ENCODE data around the gene NOP53. TPM values are rescaled to one million over a fixed set of nuclear protein-coding genes. Genes with fewer than 3 reads are reported as not detected.

Gene NOP53
- total and polyA plus RNA-seq, 8 donors = 297 to 576 (median 392) TPM

DNA sequence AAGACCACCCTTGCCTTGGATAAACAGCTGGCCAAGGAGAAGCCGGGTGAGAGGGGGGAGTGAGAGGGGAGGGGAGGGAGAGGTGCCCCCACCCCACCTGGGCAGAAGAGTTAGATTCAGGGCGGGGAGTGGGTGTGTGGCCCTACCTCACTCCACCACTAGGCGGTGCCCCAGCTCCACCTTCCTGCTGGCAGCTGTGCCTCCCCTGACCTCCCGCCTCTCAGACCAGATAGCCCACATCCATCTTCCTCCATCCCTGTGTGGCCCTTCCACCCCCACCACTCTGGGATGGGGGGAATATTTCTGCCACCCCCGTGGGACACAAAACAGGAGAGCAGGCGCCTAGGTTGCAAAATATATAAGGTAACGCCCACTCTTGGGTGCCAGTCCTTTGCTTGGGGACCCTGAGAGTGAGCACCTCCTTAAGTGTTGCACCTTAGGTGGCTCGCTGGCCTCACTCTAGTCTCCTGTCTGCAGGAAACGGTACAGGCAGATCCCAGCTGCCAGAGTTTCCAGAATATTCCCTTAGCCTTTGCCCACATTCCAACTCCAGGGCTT, 45.9 kb upstream of the NOP53 start:
- Histone ChIP-seq H3K9me3 (no peaks in the 10 kb centered on the region), H3K4me1 (no peaks in the 10 kb centered on the region), H3K36me3 (peaks cover 0 to 19% (median 4%) of the 10 kb centered on the region in 3 donors), H3K27ac (no peak overlapping the region), H3K4me3 (no peak overlapping the region), H3K27me3 (no peaks in the 10 kb centered on the region)
- intact Hi-C loops (cut with DNase I) = loop anchor here (5.0 to 10.0 kb wide), 5 partner anchors 177 to 405 kb away; partner anchors contain the start of gene NAPA (in 1 of the 3)
- WGBS, 2 donors = 50 to 62% methylated on average over 9 of the region's 9 CpGs
- TF ChIP-seq, protein P1, sequence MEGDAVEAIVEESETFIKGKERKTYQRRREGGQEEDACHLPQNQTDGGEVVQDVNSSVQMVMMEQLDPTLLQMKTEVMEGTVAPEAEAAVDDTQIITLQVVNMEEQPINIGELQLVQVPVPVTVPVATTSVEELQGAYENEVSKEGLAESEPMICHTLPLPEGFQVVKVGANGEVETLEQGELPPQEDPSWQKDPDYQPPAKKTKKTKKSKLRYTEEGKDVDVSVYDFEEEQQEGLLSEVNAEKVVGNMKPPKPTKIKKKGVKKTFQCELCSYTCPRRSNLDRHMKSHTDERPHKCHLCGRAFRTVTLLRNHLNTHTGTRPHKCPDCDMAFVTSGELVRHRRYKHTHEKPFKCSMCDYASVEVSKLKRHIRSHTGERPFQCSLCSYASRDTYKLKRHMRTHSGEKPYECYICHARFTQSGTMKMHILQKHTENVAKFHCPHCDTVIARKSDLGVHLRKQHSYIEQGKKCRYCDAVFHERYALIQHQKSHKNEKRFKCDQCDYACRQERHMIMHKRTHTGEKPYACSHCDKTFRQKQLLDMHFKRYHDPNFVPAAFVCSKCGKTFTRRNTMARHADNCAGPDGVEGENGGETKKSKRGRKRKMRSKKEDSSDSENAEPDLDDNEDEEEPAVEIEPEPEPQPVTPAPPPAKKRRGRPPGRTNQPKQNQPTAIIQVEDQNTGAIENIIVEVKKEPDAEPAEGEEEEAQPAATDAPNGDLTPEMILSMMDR (IDR thresholded peaks at IDR 0.05) = peak; percentile 58 to 77 (median 73)
- ATAC-seq = peak; percentile 60 to 72 (median 66)
- FAIRE-seq = no peak
- peak in 4 of 6 donors; percentile 60 to 83 (median 72) for DNase-seq

DNA sequence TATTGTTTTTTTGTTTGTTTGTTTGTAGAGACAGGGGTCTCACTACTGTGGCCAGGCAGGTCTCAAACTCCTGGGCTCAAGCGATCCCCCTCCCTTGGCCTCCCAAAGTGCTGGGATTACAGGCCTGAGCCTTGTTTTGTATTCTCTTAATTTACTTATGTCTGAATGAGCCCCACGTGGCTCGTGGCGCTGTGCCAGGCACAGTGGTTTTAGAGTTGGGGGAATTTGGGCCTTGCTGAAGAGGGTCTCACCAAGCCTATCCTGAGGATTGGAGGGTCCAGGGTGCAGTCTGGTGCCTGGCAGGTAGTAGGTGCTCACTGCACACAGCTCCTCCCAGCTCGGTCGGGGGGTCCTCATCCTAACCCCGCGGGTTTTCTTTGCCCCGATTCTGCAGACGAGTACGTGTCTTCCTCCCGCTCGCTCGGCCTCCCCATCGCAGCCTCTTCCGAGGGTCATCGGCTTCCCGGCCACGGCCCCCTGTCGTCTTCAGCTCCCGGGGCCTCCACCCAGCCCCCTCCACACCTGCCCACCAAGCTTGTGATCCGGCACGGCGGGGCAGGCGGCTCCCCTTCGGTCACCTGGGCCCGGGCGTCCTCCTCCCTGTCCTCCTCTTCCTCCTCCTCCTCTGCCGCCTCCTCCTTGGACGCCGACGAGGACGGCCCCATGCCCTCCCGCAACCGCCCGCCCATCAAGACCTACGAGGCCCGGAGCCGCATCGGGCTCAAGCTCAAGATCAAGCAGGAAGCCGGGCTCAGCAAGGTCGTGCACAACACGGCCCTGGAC, 44.2 kb upstream of the NOP53 start:
- ATAC-seq (no peak), FAIRE-seq (no peak), DNase-seq (peak in 2 of 6 donors; percentile 28 to 70)
- 91 to 94% methylated on average over 39 to 43 of the region's 43 CpGs for WGBS, 2 donors
- Histone ChIP-seq H3K27ac (no peak overlapping the region), H3K4me3 (no peak overlapping the region), H3K4me1 (no peaks in the 10 kb centered on the region), H3K36me3 (peaks cover 0 to 19% (median 4%) of the 10 kb centered on the region in 3 donors), H3K9me3 (no peaks in the 10 kb centered on the region), H3K27me3 (no peaks in the 10 kb centered on the region)
- intact Hi-C loops (cut with DNase I) = no loop called here
- TF ChIP-seq, protein P1 (IDR thresholded peaks at IDR 0.05) = no peak

DNA sequence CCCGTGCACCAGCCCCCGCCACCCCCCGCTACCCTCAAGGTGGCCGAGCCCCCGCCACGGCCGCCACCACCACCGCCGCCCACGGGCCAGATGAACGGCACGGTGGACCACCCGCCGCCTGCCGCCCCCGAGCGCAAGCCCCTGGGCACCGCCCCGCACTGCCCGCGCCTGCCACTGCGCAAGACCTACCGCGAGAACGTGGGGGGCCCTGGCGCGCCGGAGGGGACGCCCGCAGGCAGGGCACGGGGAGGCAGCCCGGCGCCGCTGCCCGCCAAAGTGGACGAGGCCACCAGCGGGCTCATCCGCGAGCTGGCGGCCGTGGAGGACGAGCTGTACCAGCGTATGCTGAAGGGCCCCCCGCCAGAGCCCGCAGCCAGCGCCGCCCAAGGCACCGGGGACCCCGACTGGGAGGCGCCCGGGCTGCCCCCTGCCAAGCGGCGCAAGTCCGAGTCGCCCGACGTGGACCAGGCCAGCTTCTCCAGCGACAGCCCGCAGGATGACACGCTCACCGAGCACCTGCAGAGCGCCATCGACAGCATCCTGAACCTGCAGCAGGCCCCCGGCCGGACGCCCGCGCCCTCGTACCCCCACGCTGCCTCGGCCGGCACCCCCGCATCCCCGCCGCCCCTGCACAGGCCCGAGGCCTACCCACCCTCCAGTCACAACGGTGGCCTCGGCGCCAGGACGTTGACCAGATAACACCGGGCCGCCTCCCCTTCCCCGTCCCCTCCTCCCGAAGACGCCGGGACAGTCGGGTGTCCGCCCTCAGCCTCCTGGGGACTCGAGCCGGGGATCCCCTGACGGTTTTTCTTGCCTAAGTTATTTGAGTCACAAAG, 43.4 kb upstream of the NOP53 start:
- no peak for FAIRE-seq
- Histone ChIP-seq H3K9me3 (no peaks in the 10 kb centered on the region), H3K27me3 (no peaks in the 10 kb centered on the region), H3K36me3 (peaks cover 0 to 19% (median 4%) of the 10 kb centered on the region in 3 donors), H3K4me1 (no peaks in the 10 kb centered on the region), H3K27ac (no peak overlapping the region), H3K4me3 (no peak overlapping the region)
- TF ChIP-seq, protein P1 (IDR thresholded peaks at IDR 0.05) = no peak
- no peak for ATAC-seq
- peak in 2 of 6 donors; percentile 35 to 75 for DNase-seq
- 95 to 96% methylated on average over 84 to 91 of the region's 91 CpGs for WGBS, 2 donors
- intact Hi-C loops (cut with DNase I) = no loop called here

DNA sequence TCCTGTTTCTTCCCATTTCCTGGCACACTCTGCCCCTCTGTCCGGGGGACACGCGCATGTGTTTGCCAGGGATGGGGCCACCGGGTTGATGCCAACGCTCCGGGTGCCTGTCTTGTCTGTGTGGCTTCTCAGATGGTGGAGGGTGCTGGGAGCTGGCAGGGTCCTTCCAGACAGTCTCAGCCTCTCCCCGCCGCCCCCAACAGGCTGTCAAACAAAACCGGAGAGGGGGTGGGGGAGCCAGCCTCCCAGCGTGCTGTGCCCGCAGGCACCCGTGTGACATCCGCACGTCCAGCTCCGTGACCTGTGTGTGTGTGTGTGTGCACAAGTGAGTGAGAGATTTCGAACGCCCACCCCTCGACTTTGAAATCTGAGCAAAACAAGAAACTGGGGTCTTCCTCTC, 42.7 kb upstream of the NOP53 start:
- H3K27ac ChIP-seq = no peak overlapping the region
- 88% methylated on average over 17 to 18 of the region's 18 CpGs for WGBS, 2 donors
- DNase-seq = no peak
- no peaks in the 10 kb centered on the region for H3K4me1 ChIP-seq
- no peaks in the 10 kb centered on the region for H3K9me3 ChIP-seq
- no peaks in the 10 kb centered on the region for H3K27me3 ChIP-seq
- no peak for FAIRE-seq
- no peak for ATAC-seq
- TF ChIP-seq, protein P1 (IDR thresholded peaks at IDR 0.05) = no peak
- no peak overlapping the region for H3K4me3 ChIP-seq
- peaks cover 0 to 19% (median 4%) of the 10 kb centered on the region in 3 donors for H3K36me3 ChIP-seq
- intact Hi-C loops (cut with DNase I) = no loop called here

All from pancreas (tissue), 10 donors.